OCI-LY3 (cell line): ENCODE results near the gene TMEM51.
"Not testable (repeated sequence)": the region's sequence is repeated elsewhere in the genome, so short reads cannot be mapped to it uniquely, and the experiment has no call there.

Source experiments
- H2AFZ ChIP-seq: fragments of 200-600, 300-600 bp; shearing (Covaris generic); 2 replicates; pipeline ENCODE4 v1.6.0; 2014; ENCODE audit warnings: antibody characterized with exemption, low read depth, low read length
- H3K27ac ChIP-seq: fragments of 200-600, 300-600 bp; sonication (generic); 2 replicates; pipeline ENCODE4 v1.5.1; 2014; ENCODE audit warnings: mild to moderate bottlenecking, low read length, moderate library complexity, mixed read lengths
- H3K27me3 ChIP-seq: fragments of 200-600, 300-600 bp; sonication (generic); 2 replicates; pipeline ENCODE4 v1.6.1; 2014; ENCODE audit warnings: low read depth, low read length, mixed read lengths
- H3K36me3 ChIP-seq: fragments of 200-600, 300-600 bp; sonication (generic); replicated peaks from 2 replicates; pipeline ENCODE3; 2014; ENCODE audit warnings: low read depth, low read length, mixed read lengths
- H3K4me1 ChIP-seq: fragments of 300-600, 200-600 bp; sonication (generic); 2 replicates; pipeline ENCODE4 v1.6.1; 2014; ENCODE audit warnings: low read length, mixed read lengths
- H3K4me2 ChIP-seq: fragments of 200-600, 300-600 bp; sonication (generic); 2 replicates; pipeline ENCODE4 v1.6.1; 2014; ENCODE audit warnings: low read length, mixed read lengths
- H3K4me3 ChIP-seq: fragments of 300-600, 200-600 bp; sonication (generic); 2 replicates; pipeline ENCODE4 v1.5.1; 2014; ENCODE audit warnings: antibody characterized with exemption, mild to moderate bottlenecking, low read length, moderate library complexity
- H3K79me2 ChIP-seq: fragments of 300-600, 200-600 bp; shearing (Covaris generic); 2 replicates; pipeline ENCODE4 v1.6.1; 2014; ENCODE audit warnings: mild to moderate bottlenecking, low read length, mixed read lengths
- H3K9ac ChIP-seq: fragments of 300-600, 200-600 bp; shearing (Covaris generic); 2 replicates; pipeline ENCODE4 v1.6.0; 2014; ENCODE audit warnings: mild to moderate bottlenecking, low read length, moderate library complexity
- H3K9me3 ChIP-seq: fragments of 200-600, 300-600 bp; shearing (Covaris generic); 2 replicates; pipeline ENCODE4 v1.6.1; 2014; ENCODE audit warnings: low read length, mixed read lengths; ENCODE audit not compliant: insufficient read depth
- H4K20me1 ChIP-seq: fragments of 200-600, 300-600 bp; sonication (generic); 2 replicates; pipeline ENCODE4 v1.6.1; 2016; ENCODE audit warnings: low read length, mixed read lengths; ENCODE audit not compliant: insufficient read depth
- CTCF ChIP-seq: fragments of 200-600, 300-600 bp; sonication (generic); IDR thresholded peaks from 2 replicates; pipeline ENCODE4 v1.5.1; 2014; ENCODE audit warnings: antibody characterized with exemption, low read length, low read depth
- EZH2phosphoT487 ChIP-seq: fragments of 200-600 bp; shearing (Covaris generic); IDR thresholded peaks from 2 replicates; pipeline ENCODE4 v1.6.1; 2018; ENCODE audit warnings: antibody characterized with exemption, mixed run types, low read depth

Gene TMEM51

GRCh38 chr1:15132965-15133364 is 20.6 kb upstream of the TMEM51 start:
- Histone ChIP-seq H4K20me1 (no peaks in the 10 kb centered on the region), H3K27me3 (0 out of 2 replicates have a peak, but pooled peaks cover 4% of the 10 kb centered on the region), H3K4me1 (no peaks in the 10 kb centered on the region), H3K9me3 (no peaks in the 10 kb centered on the region), H3K27ac (no peak overlapping the region), H3K4me3 (no peak overlapping the region), H3K36me3 (no peaks in the 10 kb centered on the region), H3K79me2 (no peaks in the 10 kb centered on the region), H3K4me2 (no peak overlapping the region), H3K9ac (no peak overlapping the region), H2AFZ (no peak overlapping the region)
- TF ChIP-seq EZH2phosphoT487 (no peak), CTCF (no peak)

- no peak for TF ChIP-seq CTCF
- no peak for TF ChIP-seq EZH2phosphoT487
- Histone ChIP-seq H3K79me2 (no peaks in the 10 kb centered on the region), H2AFZ (no peak overlapping the region), H3K4me2 (no peak overlapping the region), H3K27ac (no peak overlapping the region), H3K9me3 (no peaks in the 10 kb centered on the region), H3K4me1 (no peaks in the 10 kb centered on the region), H3K9ac (no peak overlapping the region), H3K4me3 (no peak overlapping the region), H3K27me3 (0 out of 2 replicates have a peak, but pooled peaks cover 4% of the 10 kb centered on the region), H4K20me1 (no peaks in the 10 kb centered on the region), H3K36me3 (no peaks in the 10 kb centered on the region)
Measured at GRCh38 chr1:15134285-15134684, 19.3 kb upstream of the TMEM51 start.

- H3K4me1 ChIP-seq, H4K20me1 ChIP-seq, H3K79me2 ChIP-seq, H3K9ac ChIP-seq, H2AFZ ChIP-seq, H3K4me2 ChIP-seq, H3K36me3 ChIP-seq, H3K9me3 ChIP-seq, H3K4me3 ChIP-seq, H3K27me3 ChIP-seq, H3K27ac ChIP-seq: not testable (repeated sequence)
Measured at GRCh38 chr1:15135604-15136003, 17.9 kb upstream of the TMEM51 start.

GRCh38 chr1:15137809-15138208 is 15.7 kb upstream of the TMEM51 start:
- no peak overlapping the region for H3K4me3 ChIP-seq
- TF ChIP-seq CTCF: no peak
- TF ChIP-seq EZH2phosphoT487: no peak
- H4K20me1 ChIP-seq: no peaks in the 10 kb centered on the region
- H2AFZ ChIP-seq: no peak overlapping the region
- 0 out of 2 replicates have a peak, but pooled peaks cover 4% of the 10 kb centered on the region for H3K27me3 ChIP-seq
- H3K9me3 ChIP-seq: no peaks in the 10 kb centered on the region
- H3K36me3 ChIP-seq: no peaks in the 10 kb centered on the region
- no peak overlapping the region for H3K4me2 ChIP-seq
- no peak overlapping the region for H3K9ac ChIP-seq
- H3K79me2 ChIP-seq: no peaks in the 10 kb centered on the region
- H3K27ac ChIP-seq: no peak overlapping the region
- no peaks in the 10 kb centered on the region for H3K4me1 ChIP-seq
